ENCODE results near the gene FRY.

FRY gene

DNA sequence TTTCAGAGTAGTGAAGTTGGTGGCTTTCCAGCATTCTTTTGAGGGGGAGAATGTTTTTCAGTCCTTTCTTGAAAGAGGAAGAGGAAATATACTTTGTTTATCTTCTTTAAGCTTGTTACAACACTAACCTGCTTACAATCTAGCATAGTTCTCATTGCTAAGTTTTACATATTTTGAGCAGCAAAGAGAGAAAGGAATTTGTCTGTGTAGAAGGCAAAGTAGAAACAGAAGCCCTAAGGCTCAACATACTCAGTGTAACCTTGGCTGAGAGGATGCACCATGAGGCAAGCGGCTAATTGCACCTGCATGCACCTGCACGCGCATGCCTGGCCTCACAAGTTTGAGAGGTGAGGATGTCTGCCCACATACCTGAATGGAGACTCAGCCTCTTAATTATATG is 2.2 kb downstream of the FRY start:
- DNase-seq (ENCODE audit: low read depth in 2 of 2), result no peak
- no peak overlapping the region for H3K4me3 ChIP-seq (replicated peaks in 1 of 2; ENCODE audit: low read depth in 2 of 2, low read length in 2 of 2)
- TF ChIP-seq, protein P1, sequence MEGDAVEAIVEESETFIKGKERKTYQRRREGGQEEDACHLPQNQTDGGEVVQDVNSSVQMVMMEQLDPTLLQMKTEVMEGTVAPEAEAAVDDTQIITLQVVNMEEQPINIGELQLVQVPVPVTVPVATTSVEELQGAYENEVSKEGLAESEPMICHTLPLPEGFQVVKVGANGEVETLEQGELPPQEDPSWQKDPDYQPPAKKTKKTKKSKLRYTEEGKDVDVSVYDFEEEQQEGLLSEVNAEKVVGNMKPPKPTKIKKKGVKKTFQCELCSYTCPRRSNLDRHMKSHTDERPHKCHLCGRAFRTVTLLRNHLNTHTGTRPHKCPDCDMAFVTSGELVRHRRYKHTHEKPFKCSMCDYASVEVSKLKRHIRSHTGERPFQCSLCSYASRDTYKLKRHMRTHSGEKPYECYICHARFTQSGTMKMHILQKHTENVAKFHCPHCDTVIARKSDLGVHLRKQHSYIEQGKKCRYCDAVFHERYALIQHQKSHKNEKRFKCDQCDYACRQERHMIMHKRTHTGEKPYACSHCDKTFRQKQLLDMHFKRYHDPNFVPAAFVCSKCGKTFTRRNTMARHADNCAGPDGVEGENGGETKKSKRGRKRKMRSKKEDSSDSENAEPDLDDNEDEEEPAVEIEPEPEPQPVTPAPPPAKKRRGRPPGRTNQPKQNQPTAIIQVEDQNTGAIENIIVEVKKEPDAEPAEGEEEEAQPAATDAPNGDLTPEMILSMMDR (IDR thresholded peaks at IDR 0.05; ENCODE audit: low read depth, low read length), result no peak

DNA sequence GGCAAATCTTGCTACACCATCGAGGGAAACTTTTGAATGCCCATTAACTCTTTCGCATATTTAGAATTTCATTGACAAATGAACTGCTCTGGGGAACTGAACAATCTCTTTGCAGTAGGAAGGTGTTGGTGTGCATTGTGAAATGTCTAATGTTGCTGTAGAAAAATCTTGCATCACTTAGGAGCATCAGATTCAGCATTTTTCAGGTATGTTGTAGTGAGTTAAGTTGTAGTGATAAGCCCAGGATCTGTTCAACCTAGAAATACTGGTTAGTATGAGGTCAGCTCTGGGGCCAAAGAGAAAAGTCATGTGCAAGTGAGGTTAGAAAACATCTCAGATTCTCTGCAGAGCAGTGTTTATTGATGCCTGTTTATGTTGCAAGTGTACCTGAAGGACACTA is 4.1 kb downstream of the FRY start:
- TF ChIP-seq, protein P1 (IDR thresholded peaks at IDR 0.05; ENCODE audit: low read depth, low read length), result no peak
- H3K4me3 ChIP-seq (replicated peaks in 1 of 2; ENCODE audit: low read depth in 2 of 2, low read length in 2 of 2), result no peak overlapping the region
- DNase-seq (ENCODE audit: low read depth in 2 of 2), result no peak

DNA sequence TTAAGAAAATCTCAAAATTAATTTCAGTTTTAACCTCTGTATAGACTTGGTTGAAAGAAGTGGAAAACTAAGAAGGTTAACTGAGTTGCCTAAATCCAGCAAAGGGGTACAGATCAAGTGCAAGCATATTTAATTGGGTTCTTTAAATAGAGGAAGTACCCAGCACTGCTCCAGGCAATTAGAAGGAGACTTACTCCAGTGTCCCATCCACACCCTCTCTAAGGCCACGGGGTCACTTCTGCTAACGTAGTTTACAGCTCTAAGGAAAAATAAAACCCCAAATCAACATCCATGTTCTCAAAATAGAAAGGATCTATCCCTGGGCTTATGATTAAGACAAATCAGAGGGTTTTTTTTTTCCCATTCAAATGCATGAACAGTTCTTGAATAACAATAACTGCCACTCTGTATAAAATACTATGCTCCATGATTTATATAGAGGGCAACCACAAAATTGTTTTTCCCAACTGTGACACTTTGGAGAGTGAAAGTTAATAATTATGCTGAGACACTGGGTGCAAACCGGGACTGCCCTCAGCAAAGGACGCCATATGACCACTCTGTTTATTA is 4.6 kb downstream of the FRY start:
- H3K4me3 ChIP-seq (replicated peaks in 1 of 2; ENCODE audit: low read depth in 2 of 2, low read length in 2 of 2), result no peak overlapping the region
- DNase-seq (ENCODE audit: low read depth in 2 of 2), result no peak
- TF ChIP-seq, protein P1 (IDR thresholded peaks at IDR 0.05; ENCODE audit: low read depth, low read length), result no peak

DNA sequence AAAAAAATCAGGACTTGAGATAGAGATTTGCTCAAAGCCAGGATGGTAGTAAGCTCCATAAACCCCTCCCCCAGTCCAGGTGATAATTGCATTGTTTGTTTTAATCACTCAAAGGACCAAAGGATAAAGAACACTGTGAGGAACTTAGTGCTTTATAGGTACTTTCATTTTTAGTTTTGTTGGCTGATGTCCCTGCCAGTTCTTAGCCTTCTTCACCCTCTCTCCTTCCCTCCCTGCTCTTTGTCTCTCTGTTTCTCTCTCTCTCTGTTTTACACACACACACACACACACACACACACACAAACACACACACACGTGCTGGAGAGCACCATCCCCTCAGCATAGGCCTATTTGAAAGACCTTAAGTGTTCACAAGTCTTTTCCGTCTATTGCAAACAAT is 5.2 kb downstream of the FRY start:
- no peak overlapping the region for H3K4me3 ChIP-seq (replicated peaks in 1 of 2; ENCODE audit: low read depth in 2 of 2, low read length in 2 of 2)
- no peak for DNase-seq (ENCODE audit: low read depth in 2 of 2)
- TF ChIP-seq, protein P1 (IDR thresholded peaks at IDR 0.05; ENCODE audit: low read depth, low read length), result no peak

DNA sequence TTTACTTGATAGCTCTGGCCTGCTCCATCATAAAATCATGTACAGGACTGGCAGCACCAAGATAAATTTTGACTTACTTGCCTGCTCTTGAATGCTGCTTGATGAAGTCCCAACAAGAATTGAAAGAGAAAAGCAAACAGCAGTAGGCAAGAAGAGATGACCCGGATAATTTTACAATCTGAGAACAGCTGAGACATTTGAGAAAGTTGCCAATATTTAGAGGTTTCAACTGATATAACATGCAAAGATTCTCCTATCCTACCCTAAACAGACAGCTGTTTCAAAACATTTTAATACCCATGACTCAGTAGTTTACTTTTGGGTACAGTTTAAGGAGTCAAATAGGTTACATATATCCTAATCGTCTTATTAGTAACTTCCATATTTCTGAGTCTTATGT is 5.9 kb downstream of the FRY start:
- no peak for DNase-seq (ENCODE audit: low read depth in 2 of 2)
- no peak overlapping the region for H3K4me3 ChIP-seq (replicated peaks in 1 of 2; ENCODE audit: low read depth in 2 of 2, low read length in 2 of 2)
- TF ChIP-seq, protein P1 (IDR thresholded peaks at IDR 0.05; ENCODE audit: low read depth, low read length), result no peak

DNA sequence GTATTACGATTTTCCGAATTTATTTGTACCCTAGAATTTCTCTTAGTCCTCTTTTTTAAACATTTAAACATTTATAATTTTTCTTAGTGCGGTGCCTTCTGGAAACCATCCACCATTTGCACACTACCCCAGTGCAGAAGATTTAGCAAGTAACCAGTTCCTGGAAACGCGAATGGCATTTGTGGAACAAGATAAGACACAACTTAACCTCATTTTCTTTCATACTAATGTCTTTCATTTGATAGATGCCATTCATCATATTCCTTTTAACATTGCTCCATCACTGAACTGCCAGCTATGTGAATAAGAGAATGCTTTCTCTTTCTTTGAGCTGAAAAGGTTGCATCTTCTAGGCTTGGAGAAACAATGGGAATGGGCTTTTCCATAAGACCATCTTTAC is 6.8 kb downstream of the FRY start:
- no peak for DNase-seq (ENCODE audit: low read depth in 2 of 2)
- TF ChIP-seq, protein P1 (IDR thresholded peaks at IDR 0.05; ENCODE audit: low read depth, low read length), result no peak
- H3K4me3 ChIP-seq (replicated peaks in 1 of 2; ENCODE audit: low read depth in 2 of 2, low read length in 2 of 2), result no peak overlapping the region

DNA sequence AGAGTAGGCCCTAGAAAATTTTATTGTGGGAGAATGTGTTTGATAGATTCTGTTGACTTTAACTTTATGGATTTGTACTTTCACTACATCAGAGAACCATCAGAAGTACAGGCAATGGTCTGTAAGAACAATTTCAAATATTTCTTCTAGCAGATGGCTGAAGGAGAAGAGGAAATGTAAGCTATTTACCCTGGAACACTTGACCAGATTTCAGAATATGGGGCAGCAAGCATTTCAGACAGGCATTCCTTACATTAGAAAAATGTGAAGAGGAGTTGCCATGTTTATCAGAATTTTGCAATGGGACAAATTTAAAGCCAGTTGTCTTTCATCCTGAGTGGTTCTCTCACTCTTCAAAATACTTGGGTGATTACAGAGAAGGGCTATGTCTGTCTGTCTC is 7.5 kb downstream of the FRY start:
- TF ChIP-seq, protein P1 (IDR thresholded peaks at IDR 0.05; ENCODE audit: low read depth, low read length), result no peak
- no peak for DNase-seq (ENCODE audit: low read depth in 2 of 2)
- no peak overlapping the region for H3K4me3 ChIP-seq (replicated peaks in 1 of 2; ENCODE audit: low read depth in 2 of 2, low read length in 2 of 2)

Measured in cardiac fibroblast (primary cell).